HepG2 (cell line): ENCODE data around the gene AADAT. TPM values are rescaled to one million over a fixed set of nuclear protein-coding genes. Genes with fewer than 3 reads are reported as not detected.

Source experiments
- ATAC-seq: fragments of 200-7000 bp; cut with Tn5 transposase; 3 replicates; pipeline ENCODE4 v1.9.1; 2020; ENCODE audit warnings: mild to moderate bottlenecking, moderate library complexity
- BruUV-seq: library from RNA; stranded (reverse); fragments of 400-500 nt; replicated peaks from 2 replicates; lab custom pipeline; 2021; lab: Mats Ljungman, UMichigan
- CTCF ChIA-PET: fragments of 300-600 bp; formaldehyde crosslinking; extraction: SDS; loops from one replicate; lab custom pipeline; 2021; ENCODE audit warnings: low total read pairs, inconsistent platforms, low intra/inter-chr PET ratio; lab: Yijun Ruan, JAX
- POLR2A ChIA-PET: fragments of 350-600 bp; sonication (Branson Sonifier 250); formaldehyde crosslinking; loops from one replicate; lab custom pipeline; 2020; ENCODE audit warnings: antibody characterized with exemption, inconsistent platforms; lab: Yijun Ruan, JAX
- DNase-seq: peaks from one replicate; pipeline ENCODE4 v3.0.0-alpha.2; 2015; ENCODE audit warnings: low spot score
- FAIRE-seq: peaks from 3 replicates; lab custom pipeline; 2011; peaks lifted over from hg19 to GRCh38; lab: Jason Lieb, UNC
- H2AFZ ChIP-seq: one replicate; pipeline ENCODE4 v1.6.1; 2011; ENCODE audit warnings: low read length, inconsistent platforms
- H3K27ac ChIP-seq: fragments of 300-600 bp; 3 replicates; pipeline ENCODE4 v1.8.0; 2011; ENCODE audit warnings: mixed run types, mild to moderate bottlenecking, mixed read lengths, low read length, inconsistent platforms; ENCODE audit not compliant: insufficient read depth; ENCODE audit errors: extremely low read length
- H3K27me3 ChIP-seq, 2 experiments: fragments of 200-600 bp in 1 of 2; 2 replicates in 1 of 2; 3 replicates in 1 of 2; pipeline versions ENCODE4 v1.6.0 to v1.8.0; 2011; ENCODE audit warnings: low read length in 2 of 2, mild to moderate bottlenecking in 2 of 2, moderate library complexity in 2 of 2, inconsistent platforms in 1 of 2; ENCODE audit not compliant: insufficient read depth in 2 of 2, control insufficient read depth in 1 of 2
- H3K36me3 ChIP-seq, 2 experiments: fragments of 200-600 bp in 1 of 2; replicated peaks in 1 of 2; 2 replicates in 1 of 2; 3 replicates in 1 of 2; pipeline versions ENCODE4 v1.5.1 to v1.8.0; 2011; ENCODE audit warnings: low read length in 2 of 2, inconsistent platforms in 1 of 2; ENCODE audit not compliant: insufficient read depth in 2 of 2, control insufficient read depth in 1 of 2
- H3K4me1 ChIP-seq: 2 replicates; pipeline ENCODE4 v1.5.1; 2012; ENCODE audit warnings: low read length, inconsistent platforms; ENCODE audit not compliant: insufficient read depth
- H3K4me2 ChIP-seq: 2 replicates; pipeline ENCODE4 v1.6.0; 2011; ENCODE audit warnings: low read depth, low read length, inconsistent platforms
- H3K4me3 ChIP-seq, 3 experiments: fragments of 200-600 bp in 1 of 3; sonication (generic), shearing (Covaris generic) in 1 of 3; replicated peaks in 1 of 3; 2 replicates each; pipeline ENCODE4 v1.5.1; 2011 to 2016; ENCODE audit warnings: low read length in 3 of 3, inconsistent platforms in 2 of 3, low read depth in 2 of 3, mild to moderate bottlenecking in 2 of 3, control low read depth in 1 of 3, mixed read lengths in 1 of 3; ENCODE audit not compliant: insufficient read depth in 1 of 3
- H3K79me2 ChIP-seq: one replicate; pipeline ENCODE4 v1.6.1; 2011; ENCODE audit warnings: low read length, inconsistent platforms; ENCODE audit not compliant: insufficient read depth
- H3K9ac ChIP-seq: 2 replicates; pipeline ENCODE4 v1.6.0; 2011; ENCODE audit warnings: mild to moderate bottlenecking, low read depth, low read length, inconsistent platforms; ENCODE audit not compliant: insufficient read depth
- H3K9me3 ChIP-seq: 2 replicates; pipeline ENCODE4 v1.5.1; 2012; ENCODE audit warnings: mild to moderate bottlenecking, low read length
- H4K20me1 ChIP-seq: 2 replicates; pipeline ENCODE4 v1.6.0; 2011; ENCODE audit warnings: inconsistent platforms, mild to moderate bottlenecking, low read length, moderate library complexity; ENCODE audit not compliant: insufficient read depth
- GABPA ChIP-seq, 2 experiments: IDR thresholded peaks; 2 replicates each; pipeline ENCODE4 v1.6.1; 2011 to 2016; ENCODE audit warnings: low read depth in 2 of 2, low read length in 1 of 2, missing biosample characterization in 1 of 2, missing genetic modification characterization in 1 of 2
- HNRNPH1 ChIP-seq: fragments of 200-400 bp; formaldehyde crosslinking; optimal IDR thresholded peaks from 2 replicates; pipeline ENCODE3; 2017; ENCODE audit warnings: mild to moderate bottlenecking, low read depth, low read length
- HOXA3 ChIP-seq: sonication (generic); formaldehyde crosslinking; IDR thresholded peaks from 2 replicates; pipeline ENCODE4 v1.5.0; 2020; ENCODE audit warnings: missing genetic modification reagents
- MEIS1 ChIP-seq: sonication (generic); formaldehyde crosslinking; IDR thresholded peaks from 2 replicates; pipeline ENCODE4 v1.9.0; 2021; ENCODE audit warnings: mild to moderate bottlenecking, missing genetic modification reagents, moderate library complexity, borderline replicate concordance
- MTA1 ChIP-seq: sonication (generic); formaldehyde crosslinking; IDR thresholded peaks from 2 replicates; pipeline ENCODE4 v1.4.0; 2020; ENCODE audit warnings: missing genetic modification reagents, mild to moderate bottlenecking, borderline replicate concordance
- MTF2 ChIP-seq: sonication (generic); formaldehyde crosslinking; IDR thresholded peaks from 2 replicates; pipeline ENCODE4 v1.5.0; 2020; ENCODE audit warnings: missing genetic modification reagents, borderline replicate concordance
- SMAD9 ChIP-seq: sonication (generic); formaldehyde crosslinking; IDR thresholded peaks from 2 replicates; pipeline ENCODE4 v1.5.1; 2020; ENCODE audit warnings: mild to moderate bottlenecking, missing genetic modification reagents
- SMYD3 ChIP-seq: sonication (generic); formaldehyde crosslinking; IDR thresholded peaks from 2 replicates; pipeline ENCODE4 v1.8.1; 2023; ENCODE audit warnings: mild to moderate bottlenecking, missing genetic modification reagents
- SNAPC5 ChIP-seq: sonication (generic); formaldehyde crosslinking; IDR thresholded peaks from 2 replicates; pipeline ENCODE4 v1.8.1; 2023; ENCODE audit warnings: mild to moderate bottlenecking, missing genetic modification reagents, borderline replicate concordance
- ZKSCAN1 ChIP-seq: fragments of 150-350 bp; IDR thresholded peaks from 2 replicates; pipeline ENCODE4 v1.6.1; 2014; ENCODE audit warnings: low read length
- ZNF235 ChIP-seq: sonication (generic); formaldehyde crosslinking; IDR thresholded peaks from 2 replicates; pipeline ENCODE4 v1.8.1; 2023; ENCODE audit warnings: mild to moderate bottlenecking, missing genetic modification reagents, borderline replicate concordance
- ZNF354B ChIP-seq: sonication (generic); formaldehyde crosslinking; IDR thresholded peaks from 2 replicates; pipeline ENCODE4 v1.8.0; 2022; ENCODE audit warnings: mild to moderate bottlenecking, missing genetic modification reagents
- ZNF550 ChIP-seq: sonication (generic); formaldehyde crosslinking; IDR thresholded peaks from 2 replicates; pipeline ENCODE4 v1.4.0; 2020; ENCODE audit warnings: mild to moderate bottlenecking, missing genetic modification reagents, borderline replicate concordance
- ZNF704 ChIP-seq: sonication (generic); formaldehyde crosslinking; IDR thresholded peaks from 2 replicates; pipeline ENCODE4 v1.8.1; 2023; ENCODE audit warnings: mild to moderate bottlenecking, inconsistent platforms, moderate library complexity, missing genetic modification reagents, borderline replicate concordance
- ZNF775 ChIP-seq: sonication (generic); formaldehyde crosslinking; IDR thresholded peaks from 2 replicates; pipeline ENCODE4 v1.4.0; 2020; ENCODE audit warnings: missing genetic modification reagents, mild to moderate bottlenecking, moderate library complexity, borderline replicate concordance
- in situ Hi-C: cut with HindIII; loops from 2 replicates; pipeline ENCODE4 v1.10.0; 2017; ENCODE audit warnings: low pct_unique_long_range_greater_than_20kb; ENCODE audit not compliant: extremely low pct_ligation_motif_present
- intact Hi-C: fragments of 100-400 bp; cut with micrococcal nuclease; formaldehyde crosslinking; loops from one replicate; pipeline ENCODE4 v1.10.0; 2022; ENCODE audit not compliant: unreplicated experiment
- polyA plus RNA-seq, 8 experiments: library from polyadenylated mRNA; depleted of rRNA in 3 of 8; stranded (reverse) in 7 of 8; unstranded in 1 of 8; fragments of >200 nt; fragmentation: Illumina TruSeq in 4 of 8; extraction: Trizol in 4 of 8; gene quantifications; 2 replicates each; pipeline versions ENCODE4 v1.2.1 to v1.2.3, GENCODE V29; 2011 to 2016; ENCODE audit warnings: low read depth in 4 of 8, missing spikeins in 1 of 8, mixed read lengths in 1 of 8; ENCODE audit not compliant: insufficient read depth in 1 of 8
- total RNA-seq, 5 experiments: library from RNA; depleted of rRNA; stranded (reverse); fragments of >200 nt; fragmentation: Illumina TruSeq; extraction: Trizol; gene quantifications; 2 replicates each; pipeline ENCODE4 v1.2.3, GENCODE V29; 2016; ENCODE audit warnings: low read depth in 1 of 5
- TF ChIP-seq, protein P1 (sequence below): sonication (generic); formaldehyde crosslinking; IDR thresholded peaks from 2 replicates; pipeline ENCODE4 v1.4.0; 2020; ENCODE audit warnings: mild to moderate bottlenecking, missing genetic modification reagents, borderline replicate concordance
- TF ChIP-seq, protein P2 (sequence below): sonication (generic); formaldehyde crosslinking; IDR thresholded peaks from 2 replicates; pipeline ENCODE4 v1.5.1; 2020; ENCODE audit warnings: mild to moderate bottlenecking, missing genetic modification reagents, borderline replicate concordance

AADAT gene
- total and polyA plus RNA-seq, 2 of the 13 experiments (the other 11 are each of a cell fraction or from before 2014, with no cell fraction given), result 6.1 to 9.1 TPM

DNA sequence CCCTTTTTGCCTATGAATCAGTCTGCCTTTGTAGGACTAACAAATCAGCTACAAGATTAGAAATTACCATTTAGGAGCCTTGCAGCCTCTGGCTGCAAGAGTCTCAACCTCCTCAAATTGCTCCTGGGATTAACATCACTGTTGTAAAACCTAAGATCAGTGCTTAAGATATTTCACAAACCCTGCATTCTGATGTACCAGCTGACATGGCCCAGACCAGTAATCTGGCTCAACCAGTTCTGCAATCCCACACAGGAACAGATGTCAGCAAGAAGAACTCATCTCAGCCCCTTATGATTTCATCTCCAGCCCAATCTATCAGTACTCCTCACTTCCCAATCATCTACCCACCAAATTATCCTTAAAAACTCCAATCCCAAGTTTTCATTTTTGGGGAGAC is 32.5 kb upstream of the AADAT start:
- FAIRE-seq, result no peak
- ChIA-PET CTCF (no interaction called here), POLR2A (no interaction called here)
- Histone ChIP-seq H4K20me1 (no peaks in the 10 kb centered on the region), H3K36me3 (no peaks in the 10 kb centered on the region), H3K4me2 (no peak overlapping the region), H3K4me1 (no peaks in the 10 kb centered on the region), H3K79me2 (no peaks in the 10 kb centered on the region), H3K9ac (no peak overlapping the region), H3K27ac (no peak overlapping the region), H2AFZ (no peak overlapping the region), H3K27me3 (no peaks in the 10 kb centered on the region; a peak in 1 of 5 replicates), H3K9me3 (no peaks in the 10 kb centered on the region), H3K4me3 (no peak overlapping the region)
- intact Hi-C loops (no loop called here), in situ Hi-C loops (no loop called here)
- TF ChIP-seq SMYD3 (CRISPR knock-in tag) (no peak), ZNF704 (no peak), ZNF235 (no peak), GABPA (IDR thresholded peaks at IDR 0.05; ENCODE audit: low read depth, low read length) (no peak), GABPA (CRISPR knock-in tag; IDR thresholded peaks at IDR 0.05; ENCODE audit: low read depth) (no peak), ZNF775 (CRISPR knock-in tag) (no peak), HOXA3 (CRISPR knock-in tag) (no peak), ZKSCAN1 (no peak), ZNF550 (no peak), MTA1 (CRISPR knock-in tag) (no peak), HNRNPH1 (no peak), SNAPC5 (CRISPR knock-in tag) (no peak), MEIS1 (CRISPR knock-in tag) (no peak), ZNF354B (CRISPR knock-in tag) (no peak), SMAD9 (CRISPR knock-in tag) (no peak), MTF2 (no peak)
- TF ChIP-seq, protein P1, sequence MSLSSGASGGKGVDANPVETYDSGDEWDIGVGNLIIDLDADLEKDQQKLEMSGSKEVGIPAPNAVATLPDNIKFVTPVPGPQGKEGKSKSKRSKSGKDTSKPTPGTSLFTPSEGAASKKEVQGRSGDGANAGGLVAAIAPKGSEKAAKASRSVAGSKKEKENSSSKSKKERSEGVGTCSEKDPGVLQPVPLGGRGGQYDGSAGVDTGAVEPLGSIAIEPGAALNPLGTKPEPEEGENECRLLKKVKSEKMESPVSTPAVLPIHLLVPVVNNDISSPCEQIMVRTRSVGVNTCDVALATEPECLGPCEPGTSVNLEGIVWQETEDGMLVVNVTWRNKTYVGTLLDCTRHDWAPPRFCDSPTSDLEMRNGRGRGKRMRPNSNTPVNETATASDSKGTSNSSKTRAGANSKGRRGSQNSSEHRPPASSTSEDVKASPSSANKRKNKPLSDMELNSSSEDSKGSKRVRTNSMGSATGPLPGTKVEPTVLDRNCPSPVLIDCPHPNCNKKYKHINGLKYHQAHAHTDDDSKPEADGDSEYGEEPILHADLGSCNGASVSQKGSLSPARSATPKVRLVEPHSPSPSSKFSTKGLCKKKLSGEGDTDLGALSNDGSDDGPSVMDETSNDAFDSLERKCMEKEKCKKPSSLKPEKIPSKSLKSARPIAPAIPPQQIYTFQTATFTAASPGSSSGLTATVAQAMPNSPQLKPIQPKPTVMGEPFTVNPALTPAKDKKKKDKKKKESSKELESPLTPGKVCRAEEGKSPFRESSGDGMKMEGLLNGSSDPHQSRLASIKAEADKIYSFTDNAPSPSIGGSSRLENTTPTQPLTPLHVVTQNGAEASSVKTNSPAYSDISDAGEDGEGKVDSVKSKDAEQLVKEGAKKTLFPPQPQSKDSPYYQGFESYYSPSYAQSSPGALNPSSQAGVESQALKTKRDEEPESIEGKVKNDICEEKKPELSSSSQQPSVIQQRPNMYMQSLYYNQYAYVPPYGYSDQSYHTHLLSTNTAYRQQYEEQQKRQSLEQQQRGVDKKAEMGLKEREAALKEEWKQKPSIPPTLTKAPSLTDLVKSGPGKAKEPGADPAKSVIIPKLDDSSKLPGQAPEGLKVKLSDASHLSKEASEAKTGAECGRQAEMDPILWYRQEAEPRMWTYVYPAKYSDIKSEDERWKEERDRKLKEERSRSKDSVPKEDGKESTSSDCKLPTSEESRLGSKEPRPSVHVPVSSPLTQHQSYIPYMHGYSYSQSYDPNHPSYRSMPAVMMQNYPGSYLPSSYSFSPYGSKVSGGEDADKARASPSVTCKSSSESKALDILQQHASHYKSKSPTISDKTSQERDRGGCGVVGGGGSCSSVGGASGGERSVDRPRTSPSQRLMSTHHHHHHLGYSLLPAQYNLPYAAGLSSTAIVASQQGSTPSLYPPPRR, result no peak
- TF ChIP-seq, protein P2, sequence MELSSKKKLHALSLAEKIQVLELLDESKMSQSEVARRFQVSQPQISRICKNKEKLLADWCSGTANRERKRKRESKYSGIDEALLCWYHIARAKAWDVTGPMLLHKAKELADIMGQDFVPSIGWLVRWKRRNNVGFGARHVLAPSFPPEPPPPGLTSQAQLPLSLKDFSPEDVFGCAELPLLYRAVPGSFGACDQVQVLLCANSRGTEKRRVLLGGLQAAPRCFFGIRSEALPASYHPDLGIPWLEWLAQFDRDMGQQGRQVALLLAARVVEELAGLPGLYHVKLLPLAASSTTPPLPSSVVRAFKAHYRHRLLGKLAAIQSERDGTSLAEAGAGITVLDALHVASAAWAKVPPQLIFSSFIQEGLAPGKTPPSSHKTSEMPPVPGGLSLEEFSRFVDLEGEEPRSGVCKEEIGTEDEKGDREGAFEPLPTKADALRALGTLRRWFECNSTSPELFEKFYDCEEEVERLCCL (CRISPR knock-in tag), result no peak
- no peak for DNase-seq
- BruUV-seq, result no TSS peak
- ATAC-seq, result no peak
